ENCODE measurements around the gene DCP2. TPM values are rescaled to one million over a fixed set of nuclear protein-coding genes. Genes with fewer than 3 reads are reported as not detected.
A peak's percentile ranks its signal among the peaks of the same experiment; 100 is the strongest.

Gene DCP2
- total RNA-seq, 1 donor: 27.9 TPM

GRCh38 chr5:113036321-113036720, 59.7 kb downstream of the DCP2 start:
- Histone ChIP-seq H3K4me3 (ENCODE audit: insufficient read depth, low read length) (no peak overlapping the region), H3K4me1 (ENCODE audit: insufficient read depth, low read length) (peaks cover 31% of the 10 kb centered on the region), H4K20me1 (ENCODE audit: insufficient read depth, low read length) (no peaks in the 10 kb centered on the region), H3K4me2 (ENCODE audit: insufficient read depth, low read length) (no peak overlapping the region), H2AFZ (ENCODE audit: low read length) (no peak overlapping the region), H3K36me3 (ENCODE audit: insufficient read depth, low read length) (no peaks in the 10 kb centered on the region), H3K79me2 (ENCODE audit: insufficient read depth, low read length) (no peaks in the 10 kb centered on the region), H3K27ac (ENCODE audit: low read depth, low read length) (no peak overlapping the region), H3K27me3 (ENCODE audit: insufficient read depth, low read length) (no peaks in the 10 kb centered on the region), H3K9me3 (ENCODE audit: low read depth, low read length) (no peaks in the 10 kb centered on the region)
- no peak for DNase-seq (ENCODE audit: insufficient read length, low spot score, missing footprints)
- TF ChIP-seq, protein P1, sequence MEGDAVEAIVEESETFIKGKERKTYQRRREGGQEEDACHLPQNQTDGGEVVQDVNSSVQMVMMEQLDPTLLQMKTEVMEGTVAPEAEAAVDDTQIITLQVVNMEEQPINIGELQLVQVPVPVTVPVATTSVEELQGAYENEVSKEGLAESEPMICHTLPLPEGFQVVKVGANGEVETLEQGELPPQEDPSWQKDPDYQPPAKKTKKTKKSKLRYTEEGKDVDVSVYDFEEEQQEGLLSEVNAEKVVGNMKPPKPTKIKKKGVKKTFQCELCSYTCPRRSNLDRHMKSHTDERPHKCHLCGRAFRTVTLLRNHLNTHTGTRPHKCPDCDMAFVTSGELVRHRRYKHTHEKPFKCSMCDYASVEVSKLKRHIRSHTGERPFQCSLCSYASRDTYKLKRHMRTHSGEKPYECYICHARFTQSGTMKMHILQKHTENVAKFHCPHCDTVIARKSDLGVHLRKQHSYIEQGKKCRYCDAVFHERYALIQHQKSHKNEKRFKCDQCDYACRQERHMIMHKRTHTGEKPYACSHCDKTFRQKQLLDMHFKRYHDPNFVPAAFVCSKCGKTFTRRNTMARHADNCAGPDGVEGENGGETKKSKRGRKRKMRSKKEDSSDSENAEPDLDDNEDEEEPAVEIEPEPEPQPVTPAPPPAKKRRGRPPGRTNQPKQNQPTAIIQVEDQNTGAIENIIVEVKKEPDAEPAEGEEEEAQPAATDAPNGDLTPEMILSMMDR (IDR thresholded peaks at IDR 0.05; ENCODE audit: extremely low read depth, low read depth, low read length): no peak

DNA sequence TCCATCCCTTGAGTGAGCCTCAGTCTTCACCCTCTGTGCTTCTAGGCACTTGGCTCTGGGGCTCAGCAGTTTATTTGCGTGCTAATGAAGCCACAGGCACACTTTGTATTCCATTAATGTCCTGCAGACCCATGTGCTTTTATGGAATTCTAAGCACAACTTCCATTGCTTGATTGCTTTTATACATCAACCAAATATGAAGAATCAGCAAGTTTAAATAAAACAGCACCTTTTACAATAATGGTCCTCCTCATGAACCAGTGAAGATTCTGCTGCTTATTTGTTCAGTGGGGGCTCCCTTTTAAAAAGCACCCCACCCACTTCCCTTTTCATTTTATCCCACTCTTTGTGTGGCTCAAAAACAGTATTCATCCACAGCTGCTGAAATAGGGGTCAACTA, 60.2 kb downstream of the DCP2 start:
- TF ChIP-seq, protein P1 (IDR thresholded peaks at IDR 0.05; ENCODE audit: extremely low read depth, low read depth, low read length): no peak
- Histone ChIP-seq H3K36me3 (ENCODE audit: insufficient read depth, low read length) (no peaks in the 10 kb centered on the region), H2AFZ (ENCODE audit: low read length) (no peak overlapping the region), H3K9me3 (ENCODE audit: low read depth, low read length) (no peaks in the 10 kb centered on the region), H3K27ac (ENCODE audit: low read depth, low read length) (no peak overlapping the region), H3K27me3 (ENCODE audit: insufficient read depth, low read length) (no peaks in the 10 kb centered on the region), H3K4me1 (ENCODE audit: insufficient read depth, low read length) (peaks cover 31% of the 10 kb centered on the region), H3K79me2 (ENCODE audit: insufficient read depth, low read length) (no peaks in the 10 kb centered on the region), H4K20me1 (ENCODE audit: insufficient read depth, low read length) (no peaks in the 10 kb centered on the region), H3K4me3 (ENCODE audit: insufficient read depth, low read length) (no peak overlapping the region), H3K4me2 (ENCODE audit: insufficient read depth, low read length) (no peak overlapping the region)
- DNase-seq (ENCODE audit: insufficient read length, low spot score, missing footprints): no peak

DNA sequence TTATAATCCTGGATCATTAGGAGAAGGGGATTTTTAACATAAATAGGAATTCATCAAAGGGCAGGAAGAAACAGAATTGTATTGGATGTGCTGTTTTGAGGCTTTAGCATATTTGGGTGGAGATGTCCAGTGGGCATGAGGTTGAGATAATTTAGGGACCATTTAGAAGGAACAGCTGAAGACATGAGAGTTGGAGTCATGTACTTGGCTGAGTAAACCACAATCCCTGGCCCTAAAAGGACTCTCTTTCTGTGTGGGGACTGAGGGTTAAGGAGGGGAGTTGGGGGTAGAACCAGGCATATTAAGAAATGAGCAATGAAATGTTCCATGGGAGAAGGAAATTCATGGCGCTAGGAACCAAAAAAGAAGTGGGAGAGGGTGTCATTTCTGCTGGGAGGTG, 61.5 kb downstream of the DCP2 start:
- TF ChIP-seq, protein P1 (IDR thresholded peaks at IDR 0.05; ENCODE audit: extremely low read depth, low read depth, low read length): no peak
- Histone ChIP-seq H3K79me2 (ENCODE audit: insufficient read depth, low read length) (no peaks in the 10 kb centered on the region), H3K4me1 (ENCODE audit: insufficient read depth, low read length) (peaks cover 23% of the 10 kb centered on the region), H3K4me2 (ENCODE audit: insufficient read depth, low read length) (no peak overlapping the region), H3K27ac (ENCODE audit: low read depth, low read length) (no peak overlapping the region), H4K20me1 (ENCODE audit: insufficient read depth, low read length) (no peaks in the 10 kb centered on the region), H2AFZ (ENCODE audit: low read length) (no peak overlapping the region), H3K9me3 (ENCODE audit: low read depth, low read length) (no peaks in the 10 kb centered on the region), H3K27me3 (ENCODE audit: insufficient read depth, low read length) (no peaks in the 10 kb centered on the region), H3K4me3 (ENCODE audit: insufficient read depth, low read length) (no peak overlapping the region), H3K36me3 (ENCODE audit: insufficient read depth, low read length) (no peaks in the 10 kb centered on the region)
- DNase-seq (ENCODE audit: insufficient read length, low spot score, missing footprints): no peak

- Histone ChIP-seq H3K79me2 (ENCODE audit: insufficient read depth, low read length) (no peaks in the 10 kb centered on the region), H3K27me3 (ENCODE audit: insufficient read depth, low read length) (no peaks in the 10 kb centered on the region), H3K36me3 (ENCODE audit: insufficient read depth, low read length) (no peaks in the 10 kb centered on the region), H3K9me3 (ENCODE audit: low read depth, low read length) (no peaks in the 10 kb centered on the region), H2AFZ (ENCODE audit: low read length) (no peak overlapping the region), H3K4me1 (ENCODE audit: insufficient read depth, low read length) (peaks cover 21% of the 10 kb centered on the region), H3K4me2 (ENCODE audit: insufficient read depth, low read length) (no peak overlapping the region), H3K4me3 (ENCODE audit: insufficient read depth, low read length) (no peak overlapping the region), H4K20me1 (ENCODE audit: insufficient read depth, low read length) (no peaks in the 10 kb centered on the region), H3K27ac (ENCODE audit: low read depth, low read length) (no peak overlapping the region)
- TF ChIP-seq, protein P1 (IDR thresholded peaks at IDR 0.05; ENCODE audit: extremely low read depth, low read depth, low read length): peak; percentile 35
- peak; percentile 92 for DNase-seq (ENCODE audit: insufficient read length, low spot score, missing footprints)
Observed at GRCh38 chr5:113038714-113039113, 62.1 kb downstream of the DCP2 start.

Data from osteoblast (primary cell).